RWPE1 (cell line): ENCODE measurements around the gene EMP3.
A peak's percentile ranks its signal among the peaks of the same experiment; 100 is the strongest.

Experiments
- CTCF ChIA-PET: fragments of 350-600 bp; sonication (Branson Sonifier 250); formaldehyde crosslinking; extraction: SDS; loops from one replicate; lab custom pipeline; 2021; lab: Yijun Ruan, JAX
- POLR2A ChIA-PET: fragments of 400-600 bp; formaldehyde crosslinking; extraction: SDS; loops from one replicate; lab custom pipeline; 2020; ENCODE audit warnings: antibody characterized with exemption; ENCODE audit not compliant: low non-redundant PET; lab: Yijun Ruan, JAX
- DNase-seq: peaks from one replicate; pipeline ENCODE4 v3.0.0; 2012; ENCODE audit warnings: low spot score
- H3K27ac ChIP-seq: fragments of 450-650 bp; 2 replicates; pipeline ENCODE4 v1.5.1; 2017
- CTCF ChIP-seq: fragments of 450-650 bp; conservative IDR thresholded peaks from 2 replicates; pipeline ENCODE4 v1.5.1; 2017; ENCODE audit warnings: low read depth, mild to moderate bottlenecking

EMP3 gene

GRCh38 chr19:48325265-48325910 is at the start of gene EMP3:
TSS of gene EMP3 (plus strand) at chr19:48325552. CDS start at chr19:48326845, 1,293 bp downstream.
- peak; percentile 62 for DNase-seq
- H3K27ac ChIP-seq = peak within 1 kb of the TSS; percentile 98
- no peak for TF ChIP-seq CTCF
- CTCF ChIA-PET = interaction anchor here (0.7 kb wide), 1 partner anchor 40 kb away, joined by 3 read pairs; no protein-coding TSS in a partner anchor
- POLR2A ChIA-PET = no interaction called here

DNA sequence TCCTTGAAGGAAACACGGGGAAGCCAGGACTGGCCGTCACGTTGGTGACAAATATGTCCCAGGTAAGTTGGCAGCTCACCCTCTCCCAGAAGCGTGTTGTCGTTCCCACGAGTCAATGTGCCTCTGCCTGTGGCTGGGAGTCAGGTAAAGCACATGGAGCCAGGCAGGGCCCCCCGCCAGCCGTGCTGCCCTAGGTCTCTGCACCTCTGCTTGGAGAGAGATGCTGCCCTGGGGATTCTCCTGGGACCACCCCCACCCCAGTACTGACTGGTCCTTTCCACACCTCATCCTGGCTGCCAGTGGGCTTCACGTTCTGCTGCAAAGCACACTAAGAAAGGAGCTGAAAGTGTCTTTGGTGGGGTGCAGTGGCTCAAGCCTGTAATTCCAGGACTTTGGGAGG is 45.6 kb upstream of the EMP3 start:
- no peak for TF ChIP-seq CTCF
- CTCF ChIA-PET = no interaction called here
- no peak for DNase-seq
- no peak overlapping the region for H3K27ac ChIP-seq
- POLR2A ChIA-PET = no interaction called here

DNA sequence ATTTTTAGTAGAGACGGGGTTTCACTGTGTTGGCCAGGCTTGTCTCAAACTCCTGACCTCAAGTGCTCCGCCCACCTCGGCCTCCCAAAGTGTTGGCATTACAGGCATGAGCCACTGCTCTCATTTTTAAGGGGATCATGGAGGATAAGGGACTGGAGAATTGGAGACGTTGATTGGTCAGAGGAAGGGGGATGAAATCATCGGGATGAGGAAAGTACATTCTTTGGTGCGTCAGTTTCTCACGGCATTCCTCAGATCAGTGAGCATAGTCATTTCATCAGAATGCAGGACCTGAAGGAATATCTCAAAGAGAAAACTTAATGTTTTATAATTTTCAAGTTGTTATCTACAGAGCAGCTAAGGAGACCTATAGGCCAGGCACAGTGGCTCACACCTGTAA is 41.4 kb upstream of the EMP3 start:
- DNase-seq = no peak
- CTCF ChIA-PET = interaction anchor here (0.6 kb wide), 2 partner anchors 159 to 222 kb away, joined by 4 read pairs; no protein-coding TSS in a partner anchor
- H3K27ac ChIP-seq = no peak overlapping the region
- no peak for TF ChIP-seq CTCF
- POLR2A ChIA-PET = no interaction called here

DNA sequence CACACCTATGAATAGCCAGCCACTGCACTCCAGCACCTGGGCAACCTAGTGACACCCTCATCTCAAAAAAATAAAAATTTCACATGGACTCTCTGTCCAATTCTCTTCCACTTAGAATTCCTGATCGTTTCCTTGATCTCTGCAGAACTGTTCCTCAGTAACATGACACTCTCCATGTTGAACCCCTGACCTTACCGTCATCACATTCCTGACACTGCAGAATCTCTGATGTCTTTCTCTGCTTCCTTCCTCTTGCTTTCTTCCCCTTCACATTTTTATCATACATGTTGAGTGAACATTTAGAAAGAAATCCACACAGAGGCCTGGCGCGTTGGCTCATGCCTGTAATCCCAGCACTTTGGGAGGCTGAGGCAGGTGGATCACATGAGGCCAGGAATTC is 40.5 kb upstream of the EMP3 start:
- TF ChIP-seq CTCF = no peak
- POLR2A ChIA-PET = no interaction called here
- CTCF ChIA-PET = interaction anchor here (0.7 to 1.7 kb wide), 2 partner anchors 13 to 14 kb away, joined by 3 to 9 read pairs; no protein-coding TSS in a partner anchor
- H3K27ac ChIP-seq = no peak overlapping the region
- DNase-seq = no peak

DNA sequence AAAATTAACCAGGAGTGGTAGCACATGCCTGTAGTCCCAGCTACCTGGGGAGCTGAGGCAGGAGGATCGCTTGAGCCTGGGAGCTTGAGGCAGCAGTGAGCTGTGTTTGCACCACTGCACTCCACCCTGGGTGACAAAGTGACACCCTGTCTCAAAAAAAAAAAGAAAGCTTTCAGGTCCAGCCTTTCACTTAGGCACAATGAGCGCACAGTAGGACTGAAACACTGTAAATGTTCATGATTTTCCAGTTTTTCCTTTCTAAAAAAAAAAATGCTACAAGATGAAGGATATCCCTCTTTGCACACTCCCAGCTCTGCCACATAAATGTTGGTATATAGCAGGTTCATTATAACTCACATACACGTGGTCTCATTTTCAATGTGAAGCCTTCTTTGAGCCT is 37.6 kb upstream of the EMP3 start:
- CTCF ChIA-PET = interaction anchor here (0.6 to 0.7 kb wide), 2 partner anchors 14 to 27 kb away, joined by 3 to 4 read pairs; no protein-coding TSS in a partner anchor

GRCh38 chr19:48290401-48290770 is 35.0 kb upstream of the EMP3 start:
- ChIA-PET CTCF (interaction anchor here (0.5 to 2.0 kb wide), 6 partner anchors 14 to 169 kb away, joined by 3 to 11 read pairs (median 4); partner anchors contain the start of gene ZNF114), POLR2A (interaction anchor here (1.4 kb wide), 1 partner anchor 17 kb away, joined by 3 read pairs; no protein-coding TSS in a partner anchor)
- DNase-seq = peak; percentile 55
- no peak for TF ChIP-seq CTCF
- H3K27ac ChIP-seq = no peak overlapping the region

More for the DNA sequence above, 37.6 kb upstream of the EMP3 start:
- no peak for TF ChIP-seq CTCF
- H3K27ac ChIP-seq = no peak overlapping the region
- POLR2A ChIA-PET = interaction anchor here (0.6 kb wide), 1 partner anchor 114 kb away, joined by 7 read pairs; no protein-coding TSS in a partner anchor
- no peak for DNase-seq
